GDM1 (cell line): ENCODE data around the gene CXCL1.

Source experiments
- DNase-seq: peaks from one replicate; lab custom pipeline; 2025; lab: John Stamatoyannopoulos, UW

The CXCL1 gene

DNA sequence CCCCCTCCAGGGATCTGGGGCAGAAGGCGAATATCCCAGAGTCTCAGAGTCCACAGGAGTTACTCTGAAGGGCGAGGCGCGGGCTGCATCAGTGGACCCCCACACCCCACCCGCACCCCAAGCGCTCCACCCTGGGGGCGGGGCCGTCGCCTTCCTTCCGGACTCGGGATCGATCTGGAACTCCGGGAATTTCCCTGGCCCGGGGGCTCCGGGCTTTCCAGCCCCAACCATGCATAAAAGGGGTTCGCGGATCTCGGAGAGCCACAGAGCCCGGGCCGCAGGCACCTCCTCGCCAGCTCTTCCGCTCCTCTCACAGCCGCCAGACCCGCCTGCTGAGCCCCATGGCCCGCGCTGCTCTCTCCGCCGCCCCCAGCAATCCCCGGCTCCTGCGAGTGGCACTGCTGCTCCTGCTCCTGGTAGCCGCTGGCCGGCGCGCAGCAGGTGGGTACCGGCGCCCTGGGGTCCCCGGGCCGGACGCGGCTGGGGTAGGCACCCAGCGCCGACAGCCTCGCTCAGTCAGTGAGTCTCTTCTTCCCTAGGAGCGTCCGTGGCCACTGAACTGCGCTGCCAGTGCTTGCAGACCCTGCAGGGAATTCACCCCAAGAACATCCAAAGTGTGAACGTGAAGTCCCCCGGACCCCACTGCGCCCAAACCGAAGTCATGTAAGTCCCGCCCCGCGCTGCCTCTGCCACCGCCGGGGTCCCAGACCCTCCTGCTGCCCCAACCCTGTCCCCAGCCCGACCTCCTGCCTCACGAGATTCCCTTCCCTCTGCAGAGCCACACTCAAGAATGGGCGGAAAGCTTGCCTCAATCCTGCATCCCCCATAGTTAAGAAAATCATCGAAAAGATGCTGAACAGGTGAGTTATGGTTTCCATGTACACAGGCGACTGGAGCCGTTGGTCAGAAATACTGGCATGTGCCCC lies at the start of gene CXCL1:
CXCL1 (plus strand) TSS at position 264 of the 926 bp plus-strand sequence; CDS start at position 342, 78 bp downstream.
- DNase-seq = no peak

DNA sequence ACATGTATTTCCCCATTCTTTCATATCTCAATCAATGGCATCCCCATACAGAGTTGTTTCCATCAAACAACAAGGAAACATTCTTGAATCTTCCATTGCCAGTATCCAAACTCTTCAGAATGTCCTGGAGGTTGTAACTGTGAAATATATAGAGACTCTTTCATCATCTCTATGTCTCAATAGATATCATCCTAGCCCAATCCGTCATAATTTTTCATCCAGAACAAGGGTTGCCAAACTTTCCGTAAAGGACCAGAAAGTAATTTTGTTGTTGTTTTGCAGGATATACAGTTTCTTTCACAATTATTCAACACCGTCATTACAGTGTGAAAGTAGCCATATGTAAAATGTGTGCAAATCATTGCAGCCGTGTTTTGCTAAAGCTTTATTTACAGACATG lies 47.9 kb upstream of the CXCL1 start:
- no peak for DNase-seq

DNA sequence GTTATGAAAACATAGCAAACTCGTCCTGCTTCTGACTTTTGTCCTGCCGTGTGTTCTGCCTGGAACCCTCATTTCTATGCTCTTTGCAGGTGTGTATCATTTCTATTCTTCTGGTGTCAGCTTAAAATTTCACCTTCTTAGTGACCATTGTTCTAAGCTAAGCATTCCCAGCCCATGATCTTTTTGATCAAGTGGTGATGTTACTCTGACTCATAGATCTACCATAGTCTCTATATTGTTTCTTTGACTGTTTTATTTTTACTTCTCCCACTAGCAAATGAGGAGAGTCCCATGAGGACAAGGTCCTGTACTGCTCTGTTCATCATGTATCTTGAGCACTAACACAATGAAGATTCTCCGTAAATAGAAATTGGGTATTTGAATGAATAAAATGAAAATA lies 46.8 kb upstream of the CXCL1 start:
- DNase-seq = no peak

DNA sequence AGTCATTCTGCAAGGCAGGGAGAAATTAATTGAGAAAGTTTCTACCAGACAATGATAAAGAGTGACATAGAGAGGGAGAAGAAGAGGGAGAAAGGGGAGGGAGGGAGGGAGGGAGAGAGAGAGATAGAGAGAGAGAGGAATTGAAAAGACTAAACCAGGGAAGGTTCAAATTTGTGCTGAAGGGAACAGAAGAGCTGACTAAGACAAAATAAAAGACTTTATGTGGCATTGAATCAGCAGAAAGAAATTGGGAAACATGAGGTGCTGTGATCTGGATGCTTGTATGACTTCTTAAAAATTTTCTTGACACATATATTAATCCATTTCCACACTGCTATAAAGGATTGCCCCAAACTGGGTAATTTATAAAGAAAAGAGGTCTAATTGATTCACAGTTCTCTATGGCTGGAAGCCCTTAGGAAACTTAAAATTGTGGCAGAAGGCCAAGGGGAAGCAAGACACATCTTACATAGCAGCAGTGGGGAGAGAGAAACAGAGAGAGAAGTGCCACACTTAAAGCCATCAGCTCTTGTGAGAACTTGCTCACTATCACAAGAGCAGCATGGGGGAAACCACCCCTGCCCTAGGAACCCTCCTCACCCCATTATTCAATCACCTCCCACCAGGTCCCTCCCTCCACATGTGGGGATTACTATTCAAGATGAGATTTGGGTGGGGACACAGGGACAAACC lies 46.2 kb upstream of the CXCL1 start:
- peak; percentile 6 for DNase-seq

DNA sequence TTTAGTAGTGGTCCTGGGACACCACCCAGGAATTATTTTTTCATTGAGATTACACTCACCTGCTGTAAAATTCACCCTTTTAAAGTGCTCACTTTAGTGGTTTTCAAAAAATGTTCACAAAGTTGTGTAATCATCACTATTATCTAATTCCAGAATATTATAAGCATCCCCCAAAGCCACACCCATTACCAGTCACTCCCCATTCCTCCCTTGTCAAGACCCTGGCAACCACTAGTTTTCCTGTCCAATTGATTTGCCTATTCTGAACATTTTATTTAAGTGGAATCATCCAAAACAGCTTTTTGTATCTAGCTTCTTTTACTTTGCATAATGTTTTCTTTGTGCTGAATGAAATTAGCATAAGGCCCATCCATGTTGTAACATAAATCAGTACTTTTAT lies 45.4 kb upstream of the CXCL1 start:
- no peak for DNase-seq

DNA sequence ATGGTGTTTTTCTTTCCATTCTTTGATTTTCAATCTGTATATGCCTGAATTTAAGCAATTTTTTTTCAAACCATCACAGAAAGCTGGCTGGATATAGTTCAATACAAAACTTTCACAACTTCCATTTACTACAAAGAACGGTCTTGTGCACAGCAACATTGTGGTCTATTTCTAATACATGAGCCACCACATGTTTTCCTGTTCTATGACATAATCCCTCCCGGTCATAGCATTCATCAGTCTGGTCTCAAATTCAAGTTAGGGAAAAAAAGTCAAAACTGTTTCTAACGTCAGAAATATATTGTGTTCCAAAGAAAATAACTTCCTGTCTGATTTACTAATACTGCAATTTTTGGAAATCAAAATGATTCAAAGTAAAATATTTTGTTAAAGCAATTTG lies 40.2 kb upstream of the CXCL1 start:
- DNase-seq = no peak

DNA sequence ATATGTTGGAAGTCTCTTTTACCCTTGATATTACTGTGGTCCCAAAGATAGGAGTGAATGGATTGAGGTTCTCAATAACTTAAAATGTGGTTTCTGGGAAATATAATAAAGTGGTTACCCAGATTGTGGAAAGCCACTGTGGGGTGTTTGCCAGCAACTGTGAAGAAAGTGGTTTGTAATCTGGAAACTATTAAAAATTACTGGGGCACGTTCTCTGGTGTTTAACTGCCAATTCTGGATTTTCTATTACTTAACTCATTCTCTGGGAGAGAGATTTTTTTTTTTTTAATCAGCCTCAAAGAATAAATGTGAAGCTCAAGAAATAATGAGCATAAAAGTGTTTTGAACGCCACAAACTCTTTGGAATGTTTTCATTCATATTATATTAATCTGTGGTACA lies 37.6 kb upstream of the CXCL1 start:
- no peak for DNase-seq

DNA sequence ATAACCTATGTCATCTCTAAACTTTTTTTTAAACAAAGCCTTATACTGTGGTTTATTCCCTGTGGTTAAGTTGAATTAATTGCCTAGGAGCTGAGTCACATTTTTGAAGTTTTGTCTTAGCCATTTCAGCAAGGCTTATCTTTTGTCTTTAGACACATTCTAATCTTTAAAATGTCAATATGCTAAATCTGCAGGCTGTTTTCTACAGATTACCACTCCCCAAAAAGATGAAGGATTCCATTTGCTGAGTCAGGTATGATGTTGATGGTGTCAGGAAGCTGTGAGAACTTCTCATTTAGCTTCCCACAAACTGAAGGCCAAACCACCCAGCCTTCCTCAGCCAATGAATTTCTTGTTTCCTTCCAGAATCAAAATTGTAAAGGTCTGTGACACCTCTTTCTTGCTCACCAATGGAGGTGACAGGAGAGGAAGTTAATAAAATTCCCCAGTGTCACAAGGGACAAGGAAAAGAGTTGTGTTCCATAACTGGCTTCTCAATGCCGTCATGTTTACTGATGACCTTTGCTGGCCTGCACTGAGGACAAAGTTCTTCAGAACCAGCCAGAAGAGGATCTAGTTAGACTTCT lies 36.4 kb upstream of the CXCL1 start:
- DNase-seq = peak; percentile 30

DNA sequence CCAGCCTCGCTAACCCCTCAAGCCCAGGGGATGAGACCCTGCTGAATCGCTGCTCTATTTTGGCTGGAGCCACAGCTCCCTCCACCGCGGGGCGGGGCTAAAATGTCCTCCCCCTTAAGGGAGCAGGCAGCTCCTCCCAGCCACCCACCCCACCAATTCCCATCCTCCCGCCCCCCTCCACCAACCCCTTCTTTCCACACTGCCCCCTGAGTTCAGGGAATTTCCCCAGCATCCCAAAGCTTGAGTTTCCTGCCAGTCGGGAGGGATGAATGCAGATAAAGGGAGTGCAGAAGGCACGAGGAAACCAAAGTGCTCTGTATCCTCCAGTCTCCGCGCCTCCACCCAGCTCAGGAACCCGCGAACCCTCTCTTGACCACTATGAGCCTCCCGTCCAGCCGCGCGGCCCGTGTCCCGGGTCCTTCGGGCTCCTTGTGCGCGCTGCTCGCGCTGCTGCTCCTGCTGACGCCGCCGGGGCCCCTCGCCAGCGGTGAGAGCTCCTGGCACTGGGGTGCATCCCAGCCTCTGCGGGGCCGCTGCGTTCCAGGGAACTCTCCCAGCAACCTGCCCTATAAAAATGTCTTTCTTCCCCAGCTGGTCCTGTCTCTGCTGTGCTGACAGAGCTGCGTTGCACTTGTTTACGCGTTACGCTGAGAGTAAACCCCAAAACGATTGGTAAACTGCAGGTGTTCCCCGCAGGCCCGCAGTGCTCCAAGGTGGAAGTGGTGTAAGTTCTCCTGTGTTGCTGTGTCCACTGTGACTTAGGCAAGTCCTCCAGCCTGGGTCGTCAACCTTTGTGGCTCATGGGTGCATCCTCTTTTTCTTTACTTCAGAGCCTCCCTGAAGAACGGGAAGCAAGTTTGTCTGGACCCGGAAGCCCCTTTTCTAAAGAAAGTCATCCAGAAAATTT lies 32.6 kb upstream of the CXCL1 start, which contains the start of gene CXCL6:
CXCL6 (plus strand) TSS at position 306 of the 907 bp plus-strand sequence; CDS start at position 379, 73 bp downstream.
- DNase-seq = no peak

DNA sequence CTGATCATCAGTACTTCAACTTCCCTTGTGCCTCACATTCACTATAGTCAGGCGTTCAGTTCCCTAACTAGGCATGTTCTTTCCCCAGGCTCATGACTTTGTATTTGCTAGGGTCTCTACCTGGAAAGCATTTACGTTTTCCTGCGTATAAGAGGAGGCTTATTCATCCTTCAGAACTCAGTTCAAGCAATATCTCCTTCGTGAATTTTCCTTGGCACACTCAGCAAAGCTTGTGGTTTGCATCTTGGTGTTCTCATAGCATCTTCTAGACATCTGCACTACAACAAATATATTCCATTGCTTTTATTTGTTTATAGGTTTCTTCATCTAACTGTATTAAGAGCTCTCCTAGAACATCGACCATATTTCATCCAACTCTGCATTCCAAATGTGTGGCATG lies 30.1 kb upstream of the CXCL1 start:
- no peak for DNase-seq

DNA sequence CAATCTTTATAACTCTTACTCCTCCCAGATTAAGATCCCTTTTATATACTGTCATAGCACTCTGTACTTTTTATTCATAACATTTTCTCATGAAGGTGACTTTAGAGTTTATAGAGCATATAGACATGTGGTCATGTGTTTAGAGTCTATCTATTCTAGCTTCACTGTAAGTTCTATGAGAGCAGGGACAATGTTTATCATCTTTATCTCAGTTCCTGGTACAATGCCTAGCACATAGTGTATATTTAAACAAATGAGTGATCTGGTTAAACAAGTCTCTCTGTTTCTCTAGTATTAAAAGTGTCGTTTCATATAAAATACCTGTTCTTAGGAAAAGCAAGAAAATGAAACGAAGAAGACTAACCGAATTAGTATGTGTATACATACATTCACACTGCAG lies 29.5 kb upstream of the CXCL1 start:
- no peak for DNase-seq

DNA sequence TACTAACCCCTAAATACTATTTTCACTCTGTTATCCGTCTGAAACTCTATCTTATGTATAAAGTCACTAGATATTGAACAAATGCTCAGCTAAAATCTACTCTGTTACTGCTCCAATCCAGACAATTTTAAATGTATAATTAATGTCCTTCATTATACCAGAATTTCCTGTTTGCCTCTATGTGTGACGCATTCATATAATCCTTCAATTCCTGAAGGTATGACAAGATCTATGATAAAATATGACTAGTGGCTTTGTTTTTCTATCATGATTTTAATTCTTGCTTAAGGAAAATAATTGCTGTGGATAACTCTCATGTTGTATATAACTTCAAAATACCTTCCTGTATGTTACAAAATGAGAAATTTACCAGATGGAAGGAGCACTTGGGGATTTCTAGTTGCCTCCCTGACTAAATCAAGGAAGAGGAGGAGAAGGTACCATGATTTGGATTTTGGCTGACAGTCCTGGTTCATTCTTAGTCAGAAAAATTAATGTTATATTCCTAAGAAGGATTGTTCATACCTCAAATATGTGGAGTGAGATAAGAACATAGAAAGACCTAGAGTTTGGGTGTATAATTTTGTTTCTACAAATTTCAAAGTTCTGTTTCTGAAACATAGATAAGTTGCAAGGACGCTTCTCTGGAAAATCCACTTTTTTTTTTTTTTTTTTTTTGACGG lies 27.8 kb upstream of the CXCL1 start:
- no peak for DNase-seq

DNA sequence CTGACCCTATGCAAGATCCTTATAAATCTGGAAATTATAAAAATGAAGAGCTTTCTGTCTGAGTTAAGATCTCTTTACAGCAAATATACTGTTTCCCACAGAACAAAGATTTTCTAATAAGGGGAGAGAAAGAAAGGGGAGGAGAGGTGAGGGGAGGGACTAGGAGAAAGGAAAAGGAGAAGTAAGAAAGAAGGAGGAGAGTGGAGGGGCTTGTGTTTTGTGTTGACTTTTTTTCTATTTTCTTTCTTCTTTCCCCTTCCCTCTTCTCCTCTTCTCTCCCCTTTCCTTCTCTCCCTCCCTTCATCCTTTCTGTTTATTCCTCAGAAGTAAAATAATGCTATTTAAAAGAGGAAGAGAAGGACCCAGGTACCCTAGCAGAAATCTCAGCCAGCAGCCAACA lies 26.5 kb upstream of the CXCL1 start:
- no peak for DNase-seq

DNA sequence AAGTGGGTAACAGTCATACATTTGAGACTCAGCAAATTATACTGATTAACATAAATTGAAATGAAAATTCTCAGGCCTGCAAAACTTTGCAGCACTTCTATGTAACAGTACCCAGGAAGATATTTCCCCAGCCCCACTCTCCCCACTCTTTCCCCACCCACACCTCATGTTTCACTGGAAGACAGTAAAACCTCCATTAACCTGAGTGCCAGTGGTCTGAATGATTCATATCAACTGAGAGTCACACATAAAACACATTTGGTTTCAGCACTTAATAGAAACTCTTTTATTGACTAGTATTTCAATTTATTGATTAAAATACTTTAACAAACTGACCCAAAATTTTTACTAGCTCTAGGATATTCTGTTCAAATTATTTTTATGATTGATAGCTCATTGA lies 25.8 kb upstream of the CXCL1 start:
- DNase-seq = no peak

DNA sequence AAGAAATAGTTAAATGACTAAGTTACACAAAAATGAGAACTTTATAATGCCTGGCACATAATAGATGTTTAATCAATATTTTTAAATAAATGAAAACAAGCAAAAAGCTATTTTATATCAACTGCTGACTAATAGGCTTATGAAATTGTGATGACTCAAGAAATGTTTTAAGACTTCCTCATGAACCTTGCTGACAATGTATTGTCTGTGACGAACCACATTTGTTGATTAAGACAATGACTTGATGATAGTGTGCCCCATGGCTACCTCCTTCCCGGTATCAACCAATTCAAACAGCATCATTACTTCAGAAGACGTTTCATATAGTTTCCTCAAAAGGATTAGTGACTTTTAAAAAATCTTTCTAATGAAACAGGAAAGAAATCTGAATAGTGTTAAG lies 24.8 kb upstream of the CXCL1 start:
- no peak for DNase-seq

DNA sequence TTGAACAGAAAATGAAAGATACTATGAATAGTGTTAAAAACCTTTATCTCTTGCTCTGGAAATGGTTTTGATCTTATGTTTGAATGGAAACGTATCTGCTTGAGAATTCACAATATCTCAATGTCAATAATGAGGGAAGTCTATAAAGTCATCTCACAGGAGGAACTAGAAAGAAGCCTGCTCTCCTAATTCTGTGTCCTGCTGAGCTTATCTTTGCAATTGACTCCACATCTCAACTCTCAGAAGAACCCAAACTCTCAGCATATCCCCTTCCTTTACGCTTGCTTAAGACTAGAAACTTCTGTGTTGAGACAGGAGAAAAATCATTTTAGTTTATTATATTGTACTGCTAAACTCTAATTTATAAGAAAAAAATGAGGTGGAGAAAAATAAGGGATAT lies 24.4 kb upstream of the CXCL1 start:
- no peak for DNase-seq

DNA sequence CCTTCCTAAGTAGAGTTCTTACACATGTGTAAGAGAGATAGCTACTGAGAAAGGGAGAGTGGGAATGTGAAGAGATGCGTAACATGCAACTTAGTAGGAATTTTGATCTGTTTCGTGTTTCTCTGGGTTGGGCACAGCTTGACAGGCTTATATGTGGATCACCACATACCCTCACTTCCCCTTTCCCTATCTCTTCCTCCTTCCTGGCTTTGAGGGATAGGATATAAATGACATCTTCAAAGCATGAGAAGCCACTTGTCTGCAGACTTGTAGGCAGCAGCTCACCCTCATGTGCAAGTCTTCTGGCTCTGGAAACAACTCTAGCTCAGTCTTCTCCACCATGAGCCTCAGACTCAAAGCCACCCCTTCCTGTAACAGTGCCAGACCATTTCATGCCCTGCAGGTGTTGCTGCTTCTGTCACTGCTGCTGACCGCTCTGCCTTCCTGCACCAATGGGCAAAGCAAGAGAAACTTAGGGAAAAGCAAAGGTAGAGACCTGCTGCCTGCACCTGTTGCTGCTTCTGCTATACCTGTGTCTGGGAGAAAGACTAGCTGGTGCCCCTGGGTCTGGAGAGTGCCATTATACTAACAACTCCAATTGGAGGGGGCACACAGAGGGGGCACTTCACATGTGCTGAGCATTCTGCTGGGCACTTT lies 21.5 kb upstream of the CXCL1 start:
- peak; percentile 71 for DNase-seq

DNA sequence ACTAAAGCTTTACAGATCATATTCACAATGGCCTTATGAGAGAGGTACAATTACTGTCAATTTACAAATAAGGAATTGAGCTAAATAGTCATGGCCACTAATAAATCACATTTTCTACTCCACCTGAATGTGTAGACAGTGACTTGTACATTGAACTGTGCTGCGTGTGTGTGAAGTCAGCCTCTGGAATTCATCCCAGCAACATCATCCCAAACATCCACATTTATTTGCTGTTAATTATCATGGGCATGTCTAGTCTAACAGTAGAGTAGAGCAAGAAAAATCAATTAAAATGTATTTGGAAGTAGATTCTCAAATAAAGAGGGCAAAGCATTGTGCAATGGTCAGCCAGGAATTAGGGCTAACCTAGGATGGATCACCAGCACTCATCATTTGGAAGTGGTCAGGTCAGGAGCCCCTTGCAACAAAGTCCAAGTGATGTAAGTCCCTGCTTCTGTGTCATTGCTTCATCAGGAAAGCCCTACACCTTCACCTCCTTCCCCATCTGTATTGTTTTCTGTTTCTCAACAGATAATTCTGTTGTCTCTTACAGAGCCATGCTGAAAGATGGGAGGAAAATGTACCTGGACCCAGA lies 20.9 kb upstream of the CXCL1 start:
- no peak for DNase-seq

DNA sequence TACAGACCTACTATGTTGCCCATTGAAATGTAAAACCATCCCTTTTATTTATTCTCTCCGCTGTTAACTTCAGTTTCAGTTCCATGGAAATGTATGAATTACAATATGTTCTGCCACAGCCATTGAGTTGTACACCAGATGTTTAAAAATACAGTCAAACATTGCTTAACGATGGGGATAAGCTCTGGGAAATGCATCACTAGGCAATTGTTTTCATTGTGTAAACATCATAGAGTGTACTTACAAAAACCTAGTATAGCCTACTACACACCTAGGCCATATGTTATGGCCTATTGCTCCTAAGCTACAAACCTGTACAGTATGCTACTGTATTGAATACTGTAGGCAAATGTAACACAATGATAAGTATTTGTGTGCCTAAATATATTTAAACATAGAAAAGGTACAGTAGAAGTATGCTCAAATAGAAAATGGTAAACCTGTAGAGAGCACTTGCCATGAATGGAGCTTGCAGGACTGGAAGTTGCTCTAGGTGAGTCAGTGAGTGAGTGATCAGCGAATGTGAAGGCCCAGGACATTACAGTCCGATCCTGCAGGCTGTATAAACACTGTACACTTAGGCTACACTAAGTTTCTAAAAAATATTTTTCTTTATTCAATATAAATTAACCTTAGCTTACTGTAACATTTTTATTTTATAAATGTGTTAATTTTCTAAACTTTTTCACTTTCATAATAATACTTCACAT lies 18.8 kb upstream of the CXCL1 start:
- DNase-seq = no peak

DNA sequence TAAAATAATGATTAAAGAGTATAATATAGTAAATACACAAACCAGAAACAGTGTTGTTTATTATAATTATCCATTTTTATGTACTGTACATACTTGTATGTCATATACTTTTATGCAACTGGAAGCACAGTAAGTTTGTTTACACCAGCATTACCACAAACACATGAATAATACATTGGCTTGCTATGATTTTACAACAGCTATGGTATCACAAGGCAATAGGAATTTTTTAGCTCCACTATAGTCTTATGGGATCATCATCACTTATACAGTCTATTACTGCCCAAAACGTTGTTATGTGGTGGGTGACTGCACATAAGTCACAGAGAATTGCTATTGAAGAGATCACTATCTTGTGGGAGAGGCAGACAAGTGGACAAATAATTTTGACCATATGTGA lies 17.9 kb upstream of the CXCL1 start:
- no peak for DNase-seq
